Measurements from ENCODE around the gene CDHR1. TPM values are rescaled to one million over a fixed set of nuclear protein-coding genes. Genes with fewer than 3 reads are reported as not detected.

The CDHR1 gene
- total and polyA plus RNA-seq, 10 of the 15 experiments (the other 5 are each of a cell fraction or from before 2014, with no cell fraction given), result 0.17 to 3.0 (median 0.34) TPM

- CTCF ChIA-PET, result interaction anchor here (2.0 kb wide), 1 partner anchor 41 kb away, joined by 8 read pairs; no protein-coding TSS in a partner anchor
- Histone ChIP-seq H3K4me1 (ENCODE audit: control insufficient read depth, insufficient read depth, low read length) (no peaks in the 10 kb centered on the region), H3K79me2 (ENCODE audit: control insufficient read depth, insufficient read depth, low read length) (no peaks in the 10 kb centered on the region), H3K4me2 (ENCODE audit: control insufficient read depth, insufficient read depth) (no peak overlapping the region), H3K36me3 (ENCODE audit: control insufficient read depth in 2 of 2, insufficient read depth in 2 of 2, low read length in 1 of 2) (no peaks in the 10 kb centered on the region), H2AFZ (ENCODE audit: control insufficient read depth, low read depth, low read length) (no peak overlapping the region), H3K9ac (ENCODE audit: control insufficient read depth, insufficient read depth, low read length) (no peak overlapping the region), H3K9me3 (replicated peaks; ENCODE audit: control insufficient read depth, insufficient read depth, low read length) (no peaks in the 10 kb centered on the region), H3K27ac (ENCODE audit: control insufficient read depth, insufficient read depth) (no peak overlapping the region), H3K27me3 (replicated peaks in 1 of 2; ENCODE audit: control insufficient read depth in 2 of 2, insufficient read depth in 2 of 2, low read length in 1 of 2) (peaks cover 3 to 14% of the 10 kb centered on the region in 2 experiments), H4K20me1 (ENCODE audit: control insufficient read depth, insufficient read depth) (no peaks in the 10 kb centered on the region; the same call in 1 of the 2 replicates), H3K4me3 (no peak overlapping the region)
- no peak for FAIRE-seq
- BruUV-seq (replicated peaks), result no TSS peak
- RAD21 ChIA-PET (ENCODE audit: unreplicated experiment), result interaction anchor here (1.1 kb wide), 1 partner anchor 41 kb away, joined by 3 read pairs; no protein-coding TSS in a partner anchor
- POLR2A ChIA-PET, result interaction anchor here (0.7 kb wide), 1 partner anchor 11 kb away, joined by 3 read pairs; no protein-coding TSS in a partner anchor
- TF ChIP-seq ATF7 (IDR thresholded peaks at IDR 0.05; ENCODE audit: low read depth), result no peak
- TF ChIP-seq GABPA (IDR thresholded peaks at IDR 0.05; ENCODE audit: low read depth), result no peak
- no peak for TF ChIP-seq HDAC2 (IDR thresholded peaks at IDR 0.05)
- TF ChIP-seq, protein P1, sequence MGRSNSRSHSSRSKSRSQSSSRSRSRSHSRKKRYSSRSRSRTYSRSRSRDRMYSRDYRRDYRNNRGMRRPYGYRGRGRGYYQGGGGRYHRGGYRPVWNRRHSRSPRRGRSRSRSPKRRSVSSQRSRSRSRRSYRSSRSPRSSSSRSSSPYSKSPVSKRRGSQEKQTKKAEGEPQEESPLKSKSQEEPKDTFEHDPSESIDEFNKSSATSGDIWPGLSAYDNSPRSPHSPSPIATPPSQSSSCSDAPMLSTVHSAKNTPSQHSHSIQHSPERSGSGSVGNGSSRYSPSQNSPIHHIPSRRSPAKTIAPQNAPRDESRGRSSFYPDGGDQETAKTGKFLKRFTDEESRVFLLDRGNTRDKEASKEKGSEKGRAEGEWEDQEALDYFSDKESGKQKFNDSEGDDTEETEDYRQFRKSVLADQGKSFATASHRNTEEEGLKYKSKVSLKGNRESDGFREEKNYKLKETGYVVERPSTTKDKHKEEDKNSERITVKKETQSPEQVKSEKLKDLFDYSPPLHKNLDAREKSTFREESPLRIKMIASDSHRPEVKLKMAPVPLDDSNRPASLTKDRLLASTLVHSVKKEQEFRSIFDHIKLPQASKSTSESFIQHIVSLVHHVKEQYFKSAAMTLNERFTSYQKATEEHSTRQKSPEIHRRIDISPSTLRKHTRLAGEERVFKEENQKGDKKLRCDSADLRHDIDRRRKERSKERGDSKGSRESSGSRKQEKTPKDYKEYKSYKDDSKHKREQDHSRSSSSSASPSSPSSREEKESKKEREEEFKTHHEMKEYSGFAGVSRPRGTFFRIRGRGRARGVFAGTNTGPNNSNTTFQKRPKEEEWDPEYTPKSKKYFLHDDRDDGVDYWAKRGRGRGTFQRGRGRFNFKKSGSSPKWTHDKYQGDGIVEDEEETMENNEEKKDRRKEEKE (IDR thresholded peaks at IDR 0.05), result no peak
- no peak for TF ChIP-seq TBL1XR1 (IDR thresholded peaks at IDR 0.05; ENCODE audit: low read depth, low read length)
- WGBS (ENCODE audit: insufficient coverage, insufficient replicate concordance, low lambda C conversion rate, missing lambda C conversion rate), result 50% methylated on average over 3 of the region's 3 CpGs
- intact Hi-C loops (cut with micrococcal nuclease; ENCODE audit: unreplicated experiment) (no loop called here), in situ Hi-C loops (cut with MboI) (no loop called here)
- ATAC-seq, result no peak
- no peak for DNase-seq (ENCODE audit: low read depth, low spot score)
- SMC1A ChIA-PET (ENCODE audit: uncharacterized antibody, unreplicated experiment), result interaction anchor here (1.0 kb wide), 1 partner anchor 50 kb away, joined by 3 read pairs; the partner anchor contains the start of gene GHITM
Observed at GRCh38 chr10:84188815-84189214, 5.5 kb upstream of the CDHR1 start.
